ENCODE measurements around the gene AGFG2.

Gene AGFG2

DNA sequence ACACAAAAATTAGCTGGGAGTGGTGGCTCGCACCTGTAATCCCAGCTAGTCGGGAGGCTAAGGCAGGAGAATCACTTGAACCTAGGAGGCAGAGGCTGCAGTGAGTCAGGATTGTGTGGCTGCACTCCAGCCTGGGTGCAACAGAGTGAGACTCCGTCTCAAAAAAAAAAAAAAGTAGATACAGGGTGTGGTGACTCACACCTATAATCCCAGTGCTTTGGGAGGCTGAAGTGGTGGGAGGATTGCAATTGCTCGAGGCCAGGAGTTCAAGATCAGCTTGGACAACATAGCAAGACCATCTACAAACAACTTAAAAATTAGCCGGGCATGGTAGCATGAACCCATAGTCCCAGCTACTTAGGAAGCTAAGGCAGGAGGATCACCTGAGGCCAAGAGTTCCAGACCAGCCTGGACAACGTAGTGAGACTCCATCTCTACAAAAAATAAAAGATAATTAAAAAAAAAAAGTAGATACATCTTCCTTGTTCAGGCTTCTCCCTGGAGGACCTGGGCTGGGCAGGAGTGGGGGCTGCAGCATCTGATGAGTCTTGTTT is 75.4 kb downstream of the AGFG2 start:
- Histone ChIP-seq H2AFZ (ENCODE audit: low read depth, low read length) (no peak overlapping the region), H3K36me3 (replicated peaks; ENCODE audit: low read depth, low read length) (no peaks in the 10 kb centered on the region), H3K27me3 (ENCODE audit: low read depth, low read length) (no peaks in the 10 kb centered on the region), H3K27ac (ENCODE audit: low read length) (no peak overlapping the region), H3K9ac (ENCODE audit: low read length) (no peak overlapping the region), H3K9me3 (ENCODE audit: insufficient read depth, low read length) (no peaks in the 10 kb centered on the region), H3K4me2 (ENCODE audit: low read length) (no peak overlapping the region), H3K4me1 (ENCODE audit: low read length) (peaks cover 9% of the 10 kb centered on the region; the same call in 1 of the 2 replicates), H3K79me2 (ENCODE audit: low read length) (no peaks in the 10 kb centered on the region), H4K20me1 (ENCODE audit: insufficient read depth, low read length) (no peaks in the 10 kb centered on the region), H3K4me3 (ENCODE audit: low read length) (no peak overlapping the region)
- TF ChIP-seq EZH2phosphoT487 (IDR thresholded peaks at IDR 0.05; ENCODE audit: low read depth) (no peak), CTCF (IDR thresholded peaks at IDR 0.05; ENCODE audit: low read depth, low read length) (no peak)
